PFSK-1 (cell line): ENCODE measurements around the gene OSER1.

Source experiments
- FOXP2 ChIP-seq: optimal IDR thresholded peaks from 2 replicates; pipeline ENCODE3; 2011; ENCODE audit warnings: borderline replicate concordance, control low read depth, inconsistent platforms; ENCODE audit not compliant: insufficient read depth; ENCODE audit errors: extremely low read length, extremely low read depth
- POLR2AphosphoS5 ChIP-seq: IDR thresholded peaks from 2 replicates; pipeline ENCODE4 v1.6.1; 2012; ENCODE audit warnings: low read depth, mild to moderate bottlenecking, control low read depth, low read length, moderate library complexity
- SIN3A ChIP-seq: IDR thresholded peaks from 2 replicates; pipeline ENCODE4 v1.6.1; 2012; ENCODE audit warnings: mild to moderate bottlenecking, low read length, moderate library complexity, borderline replicate concordance; ENCODE audit not compliant: insufficient read depth
- TAF1 ChIP-seq: IDR thresholded peaks from 2 replicates; pipeline ENCODE4 v1.6.1; 2012; ENCODE audit warnings: low read length, control low read depth, borderline replicate concordance; ENCODE audit not compliant: insufficient read depth
- TF ChIP-seq, protein P1 (sequence below), 2 experiments: IDR thresholded peaks; 2 replicates each; pipeline versions ENCODE4 v1.6.1 to v1.8.0; 2011 to 2012; ENCODE audit warnings: low read depth in 2 of 2, low read length in 2 of 2, control low read depth in 1 of 2, inconsistent platforms in 1 of 2, mild to moderate bottlenecking in 1 of 2, moderate library complexity in 1 of 2; ENCODE audit not compliant: insufficient read depth in 1 of 2

The OSER1 gene

DNA sequence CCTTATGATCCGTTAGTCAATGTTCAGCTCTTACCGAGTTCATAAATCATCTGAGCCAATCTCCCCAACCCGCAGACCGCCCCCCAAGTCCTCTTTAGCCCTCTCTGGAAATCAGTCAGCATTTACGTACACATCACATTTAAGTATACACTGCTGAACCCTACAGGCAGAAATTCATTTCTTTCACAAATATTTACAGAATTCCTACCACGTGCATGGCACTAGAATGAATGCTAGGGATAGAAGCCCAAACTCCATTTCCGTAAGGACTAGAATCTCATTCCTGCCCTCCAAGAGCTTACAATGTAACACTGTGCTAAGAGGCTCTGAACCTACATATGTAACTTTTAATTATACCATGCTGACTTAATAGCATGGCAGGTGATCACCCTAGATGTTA lies 1.8 kb downstream of the OSER1 start:
- TF ChIP-seq SIN3A (no peak), TAF1 (no peak), POLR2AphosphoS5 (no peak)
- TF ChIP-seq, protein P1, sequence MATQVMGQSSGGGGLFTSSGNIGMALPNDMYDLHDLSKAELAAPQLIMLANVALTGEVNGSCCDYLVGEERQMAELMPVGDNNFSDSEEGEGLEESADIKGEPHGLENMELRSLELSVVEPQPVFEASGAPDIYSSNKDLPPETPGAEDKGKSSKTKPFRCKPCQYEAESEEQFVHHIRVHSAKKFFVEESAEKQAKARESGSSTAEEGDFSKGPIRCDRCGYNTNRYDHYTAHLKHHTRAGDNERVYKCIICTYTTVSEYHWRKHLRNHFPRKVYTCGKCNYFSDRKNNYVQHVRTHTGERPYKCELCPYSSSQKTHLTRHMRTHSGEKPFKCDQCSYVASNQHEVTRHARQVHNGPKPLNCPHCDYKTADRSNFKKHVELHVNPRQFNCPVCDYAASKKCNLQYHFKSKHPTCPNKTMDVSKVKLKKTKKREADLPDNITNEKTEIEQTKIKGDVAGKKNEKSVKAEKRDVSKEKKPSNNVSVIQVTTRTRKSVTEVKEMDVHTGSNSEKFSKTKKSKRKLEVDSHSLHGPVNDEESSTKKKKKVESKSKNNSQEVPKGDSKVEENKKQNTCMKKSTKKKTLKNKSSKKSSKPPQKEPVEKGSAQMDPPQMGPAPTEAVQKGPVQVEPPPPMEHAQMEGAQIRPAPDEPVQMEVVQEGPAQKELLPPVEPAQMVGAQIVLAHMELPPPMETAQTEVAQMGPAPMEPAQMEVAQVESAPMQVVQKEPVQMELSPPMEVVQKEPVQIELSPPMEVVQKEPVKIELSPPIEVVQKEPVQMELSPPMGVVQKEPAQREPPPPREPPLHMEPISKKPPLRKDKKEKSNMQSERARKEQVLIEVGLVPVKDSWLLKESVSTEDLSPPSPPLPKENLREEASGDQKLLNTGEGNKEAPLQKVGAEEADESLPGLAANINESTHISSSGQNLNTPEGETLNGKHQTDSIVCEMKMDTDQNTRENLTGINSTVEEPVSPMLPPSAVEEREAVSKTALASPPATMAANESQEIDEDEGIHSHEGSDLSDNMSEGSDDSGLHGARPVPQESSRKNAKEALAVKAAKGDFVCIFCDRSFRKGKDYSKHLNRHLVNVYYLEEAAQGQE (IDR thresholded peaks at IDR 0.05; ENCODE audit: insufficient read depth in 1 of 2, low read depth in 2 of 2, low read length in 2 of 2): no peak

DNA sequence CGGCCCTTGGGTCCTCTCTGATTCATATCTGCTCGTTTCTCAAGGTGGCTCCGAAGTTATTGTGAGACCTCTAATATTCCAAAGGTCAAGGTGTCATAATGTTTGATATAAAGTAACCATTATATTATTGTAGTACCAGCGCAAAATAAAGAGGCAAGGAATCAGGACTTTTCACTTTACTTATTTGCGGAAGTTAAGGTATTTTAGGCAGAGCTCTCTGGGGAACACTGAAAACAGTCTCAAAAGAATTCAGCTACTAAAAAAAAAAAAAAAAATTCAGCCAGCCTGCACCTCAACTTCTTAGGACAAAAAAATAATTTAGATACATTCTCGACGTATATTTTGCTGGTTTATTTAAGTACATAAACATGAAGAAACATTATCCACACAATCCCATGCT lies 2.4 kb downstream of the OSER1 start:
- TF ChIP-seq POLR2AphosphoS5 (no peak), SIN3A (no peak), TAF1 (no peak), FOXP2 (no peak)
- TF ChIP-seq, protein P1 (IDR thresholded peaks at IDR 0.05; ENCODE audit: insufficient read depth in 1 of 2, low read depth in 2 of 2, low read length in 2 of 2): no peak

DNA sequence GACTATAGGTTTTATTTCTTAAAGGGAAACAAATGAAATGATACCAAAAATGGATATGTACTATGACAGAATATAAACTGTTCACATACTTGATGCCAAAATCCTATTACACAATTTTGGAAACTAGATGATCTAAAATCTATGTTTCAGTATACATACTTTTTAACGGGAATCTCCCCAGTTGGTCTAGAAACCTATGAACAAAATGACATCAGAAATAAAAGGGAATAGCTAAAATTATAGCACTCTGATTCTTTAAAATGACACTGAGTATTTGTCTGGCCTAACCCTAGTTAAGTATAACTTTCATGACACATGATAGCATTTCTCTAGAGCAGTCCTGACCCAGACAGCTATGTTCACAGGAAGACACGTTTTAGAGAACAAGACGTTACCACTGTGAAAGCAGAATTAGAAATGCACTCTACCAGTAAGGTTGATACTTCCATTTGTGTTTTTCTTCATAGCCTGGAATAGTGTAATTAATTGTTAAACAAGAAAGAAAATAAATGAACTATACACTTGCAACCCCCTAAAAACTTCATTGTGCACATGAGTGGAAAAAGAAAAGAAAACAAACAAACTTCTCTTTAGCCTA lies 3.3 kb downstream of the OSER1 start:
- TF ChIP-seq FOXP2: no peak
- TF ChIP-seq SIN3A: no peak
- TF ChIP-seq POLR2AphosphoS5: no peak
- TF ChIP-seq, protein P1 (IDR thresholded peaks at IDR 0.05; ENCODE audit: insufficient read depth in 1 of 2, low read depth in 2 of 2, low read length in 2 of 2): no peak
- TF ChIP-seq TAF1: no peak

DNA sequence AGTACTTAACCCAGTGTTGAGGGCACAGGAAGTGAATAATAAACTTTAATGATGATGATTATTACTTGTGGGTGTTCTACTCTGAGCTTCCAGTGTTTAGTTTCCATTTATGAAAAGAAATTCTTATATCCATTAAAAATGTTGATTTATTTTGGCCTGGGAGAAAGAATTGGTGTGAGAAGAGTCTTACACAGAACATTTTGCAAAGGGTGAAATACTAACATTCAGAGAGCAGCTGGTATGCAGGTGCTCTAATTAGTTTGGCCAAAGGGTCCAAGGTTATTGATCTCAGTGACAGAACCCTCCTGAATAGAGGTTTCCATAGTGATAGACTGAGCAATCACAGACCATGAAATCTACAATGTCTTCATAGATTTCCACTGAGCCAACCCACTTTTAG lies 4.4 kb downstream of the OSER1 start:
- TF ChIP-seq POLR2AphosphoS5: no peak
- TF ChIP-seq TAF1: no peak
- no peak for TF ChIP-seq SIN3A

DNA sequence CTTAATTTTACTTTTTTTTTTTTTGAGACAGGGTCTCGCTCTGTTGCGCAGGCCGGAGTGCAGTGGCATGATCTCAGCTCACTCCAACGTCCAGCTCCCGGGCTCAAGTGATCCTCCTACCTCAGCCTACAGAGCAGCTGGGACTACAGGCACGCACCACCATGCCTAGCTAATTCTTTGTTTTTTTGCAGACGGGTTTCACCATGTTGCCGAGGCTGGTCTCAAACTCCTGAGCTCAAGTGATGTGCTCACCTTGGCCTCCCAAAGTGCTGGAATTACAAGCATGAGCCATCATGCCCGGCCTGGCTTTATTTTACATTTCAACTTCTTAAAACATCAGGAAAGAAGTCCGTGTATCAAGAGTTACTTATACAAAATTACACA lies 5.7 kb downstream of the OSER1 start:
- TF ChIP-seq SIN3A (no peak), POLR2AphosphoS5 (no peak)

DNA sequence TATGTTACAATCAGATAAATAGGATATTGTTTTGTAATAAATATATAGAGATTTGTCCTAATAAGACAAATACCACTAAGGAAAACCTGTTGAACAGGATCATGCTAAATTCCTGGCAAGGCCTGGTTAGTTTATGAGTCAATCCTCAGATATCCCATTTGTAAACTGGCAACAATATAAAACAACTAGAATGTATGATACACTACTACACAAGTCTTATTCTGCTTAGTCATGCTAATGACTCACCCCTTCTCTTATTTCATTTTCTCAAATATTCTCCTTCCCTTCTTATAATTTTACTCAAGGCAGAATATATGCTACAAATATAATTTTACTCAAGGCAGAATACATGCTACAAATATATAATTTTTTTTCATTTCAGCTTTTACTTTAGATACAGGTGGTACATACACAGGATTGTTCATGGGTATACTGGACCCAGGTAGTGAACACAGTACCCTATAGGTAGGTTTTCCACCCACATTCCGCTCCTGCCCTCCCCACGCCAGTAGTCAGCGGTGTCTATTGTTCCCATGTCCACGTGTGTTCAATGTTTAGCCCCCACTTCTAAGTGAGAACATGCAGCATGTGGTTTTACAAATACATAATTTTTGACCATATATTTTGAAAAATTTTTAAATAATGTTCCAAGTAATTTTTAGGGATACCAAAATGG lies 6.3 kb downstream of the OSER1 start:
- no peak for TF ChIP-seq POLR2AphosphoS5
- no peak for TF ChIP-seq FOXP2
- TF ChIP-seq, protein P1 (IDR thresholded peaks at IDR 0.05; ENCODE audit: insufficient read depth in 1 of 2, low read depth in 2 of 2, low read length in 2 of 2): no peak
- TF ChIP-seq SIN3A: no peak
